HG02885 (cell line): ENCODE data around the gene PMPCA.

Source experiments
- ATAC-seq: cut with Tn5 transposase; IDR thresholded peaks from one replicate; pipeline ENCODE4 v1.9.1; 2021; ENCODE audit warnings: mild to moderate bottlenecking; ENCODE audit not compliant: unreplicated experiment, poor library complexity

PMPCA gene

GRCh38 chr9:136473354-136473721 is 62.9 kb downstream of the PMPCA start:
- ATAC-seq = no peak
